Renal cortex interstitium (tissue), 11 donors: ENCODE data around the gene CALML4. TPM values are rescaled to one million over a fixed set of nuclear protein-coding genes. Genes with fewer than 3 reads are reported as not detected.
A peak's percentile ranks its signal among the peaks of the same experiment; 100 is the strongest.
"Not testable (repeated sequence)": the region's sequence is repeated elsewhere in the genome, so short reads cannot be mapped to it uniquely, and the experiment has no call there.

Experiments
- DNase-seq, 11 donors: peaks; one replicate each; pipeline ENCODE4 v3.0.0-alpha.2; 2013; ENCODE audit warnings: low read depth in 9 of 11, low spot score in 4 of 11; ENCODE audit errors: extremely low read depth in 1 of 11
- polyA plus RNA-seq, 3 donors: library from polyadenylated mRNA; unstranded; fragments of 120-200 nt; gene quantifications; one replicate each; pipeline ENCODE4 v1.2.1, GENCODE V29; 2013; ENCODE audit not compliant: insufficient read length in 3 of 3

Gene CALML4
- polyA plus RNA-seq, 3 donors: 35.3 to 39.0 (median 37.2) TPM

- DNase-seq: not testable (repeated sequence)
Observed at GRCh38 chr15:68213491-68213845, 8.3 kb upstream of the CALML4 start.

GRCh38 chr15:68211656-68212320 is 6.7 kb upstream of the CALML4 start:
- DNase-seq: no peak

- peak in 2 of 11 donors; percentile 45 to 48 for DNase-seq
Observed at GRCh38 chr15:68210821-68211655, 5.9 kb upstream of the CALML4 start.

- DNase-seq: no peak
Observed at GRCh38 chr15:68210409-68210756, 5.3 kb upstream of the CALML4 start.

- DNase-seq: no peak
Observed at GRCh38 chr15:68209735-68210408, 4.7 kb upstream of the CALML4 start.

- no peak for DNase-seq
Observed at GRCh38 chr15:68209272-68209671, 4.1 kb upstream of the CALML4 start.

- DNase-seq: no peak
Observed at GRCh38 chr15:68208636-68209240, 3.6 kb upstream of the CALML4 start.

- DNase-seq: no peak
Observed at GRCh38 chr15:68208136-68208535, 3.0 kb upstream of the CALML4 start.

- DNase-seq: no peak
Observed at GRCh38 chr15:68207176-68207935, 2.2 kb upstream of the CALML4 start.

GRCh38 chr15:68206711-68207151 is 1.6 kb upstream of the CALML4 start:
- no peak for DNase-seq

- DNase-seq: no peak
Observed at GRCh38 chr15:68205954-68206539, 915 bp upstream of the CALML4 start.

GRCh38 chr15:68205558-68205944 is 419 bp upstream of the CALML4 start:
- DNase-seq: no peak

GRCh38 chr15:68204361-68204760 is 771 bp downstream of the CALML4 start:
- no peak for DNase-seq

GRCh38 chr15:68203956-68204355 is 1.2 kb downstream of the CALML4 start:
- DNase-seq: no peak

- no peak for DNase-seq
Observed at GRCh38 chr15:68203486-68203885, 1.6 kb downstream of the CALML4 start.

GRCh38 chr15:68202994-68203393 is 2.1 kb downstream of the CALML4 start:
- not testable (repeated sequence) for DNase-seq

- no peak for DNase-seq
Observed at GRCh38 chr15:68201879-68202261, 3.3 kb downstream of the CALML4 start.

- no peak for DNase-seq
Observed at GRCh38 chr15:68201153-68201878, 3.8 kb downstream of the CALML4 start.
